ENCODE results near the gene MBTPS2.
"Not testable (repeated sequence)": the region's sequence is repeated elsewhere in the genome, so short reads cannot be mapped to it uniquely, and the experiment has no call there.

Gene MBTPS2

GRCh38 chrX:21863241-21863640, 23.8 kb downstream of the MBTPS2 start:
- no peak for DNase-seq

- no peak for DNase-seq
Measured at GRCh38 chrX:21865436-21865835, 26.0 kb downstream of the MBTPS2 start.

DNA sequence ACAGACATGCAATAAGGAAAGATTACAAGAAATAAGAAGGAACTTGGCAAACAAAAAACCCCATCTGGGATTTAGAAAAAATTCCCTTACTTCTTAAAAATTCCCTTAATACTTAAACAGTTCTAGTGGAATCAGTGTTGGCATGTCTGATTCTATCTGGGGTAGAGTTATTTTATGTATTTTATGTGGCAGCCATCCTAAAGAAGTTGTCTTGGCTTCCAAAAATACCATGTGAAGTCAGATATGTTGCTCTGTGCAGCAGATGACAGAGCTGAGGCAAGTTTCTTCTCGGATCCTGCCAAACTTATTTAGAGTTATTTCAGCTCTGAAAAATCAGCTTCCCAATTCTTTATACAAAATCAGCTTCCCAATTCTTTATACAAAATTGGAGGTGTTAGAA, 31.1 kb downstream of the MBTPS2 start:
- DNase-seq: no peak

DNA sequence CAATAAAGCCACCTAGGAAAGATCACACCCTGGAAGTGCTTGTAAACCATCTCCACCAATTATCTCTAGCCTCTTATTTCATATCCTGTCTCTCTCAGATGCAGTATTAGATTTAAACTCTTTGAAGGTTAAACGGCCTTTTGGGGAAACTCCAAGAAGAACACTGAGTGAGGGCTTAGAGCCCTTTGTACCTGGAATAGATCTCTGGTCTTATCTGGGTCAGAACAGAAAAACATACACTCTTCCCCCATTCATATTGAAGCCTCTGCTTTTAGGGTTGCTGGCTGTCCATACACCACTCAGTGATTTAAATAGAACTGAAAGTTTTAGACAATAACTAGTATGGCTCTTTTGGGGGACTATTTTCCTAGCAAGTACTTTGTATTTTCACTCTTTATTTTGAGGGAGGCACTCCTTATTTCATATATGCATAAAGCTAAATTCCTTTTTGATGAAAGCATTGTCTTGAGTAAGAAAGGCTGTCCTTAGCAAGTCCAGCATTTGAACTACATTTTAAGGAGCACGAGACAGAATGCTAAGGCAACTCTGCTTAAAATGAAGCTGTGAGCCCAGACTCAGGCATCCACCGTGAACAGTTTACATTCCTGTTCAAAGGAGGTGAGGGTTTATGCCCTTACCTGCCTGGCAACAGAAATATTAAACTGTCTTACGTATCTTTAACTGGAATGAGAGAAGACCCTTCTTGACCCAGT, 33.8 kb downstream of the MBTPS2 start:
- DNase-seq: no peak

GRCh38 chrX:21874182-21874581, 34.8 kb downstream of the MBTPS2 start:
- not testable (repeated sequence) for DNase-seq

- no peak for DNase-seq
Measured at GRCh38 chrX:21875013-21875412, 35.6 kb downstream of the MBTPS2 start.

GRCh38 chrX:21881881-21882574, 42.6 kb downstream of the MBTPS2 start:
- no peak for DNase-seq

GRCh38 chrX:21883258-21883657, 43.8 kb downstream of the MBTPS2 start:
- DNase-seq: no peak

GRCh38 chrX:21885568-21885967, 46.2 kb downstream of the MBTPS2 start:
- DNase-seq: no peak

GRCh38 chrX:21905313-21905712, 65.9 kb downstream of the MBTPS2 start:
- no peak for DNase-seq

GRCh38 chrX:21905953-21906352, 66.5 kb downstream of the MBTPS2 start:
- DNase-seq: no peak

DNA sequence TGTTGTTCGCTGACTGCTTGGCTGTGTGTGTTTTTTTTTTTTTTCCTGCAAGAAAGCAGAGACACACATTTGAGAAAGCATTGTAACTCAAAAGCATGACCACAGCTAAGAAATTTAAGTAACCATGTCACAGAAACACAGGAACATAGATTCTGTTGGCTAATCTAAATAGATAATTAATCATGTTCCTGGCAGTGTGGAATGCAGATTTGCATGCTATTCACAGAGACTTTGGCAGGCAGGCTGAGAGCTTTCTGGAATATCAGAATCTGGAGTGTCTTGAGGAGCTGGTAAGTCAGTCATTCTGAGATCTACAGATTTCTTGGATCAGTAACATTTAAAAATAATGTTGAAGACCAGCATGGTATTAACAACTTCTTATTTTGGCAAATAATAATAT, 67.8 kb downstream of the MBTPS2 start:
- DNase-seq: no peak

- no peak for DNase-seq
Measured at GRCh38 chrX:21911481-21911880, 72.1 kb downstream of the MBTPS2 start.

- no peak for DNase-seq
Measured at GRCh38 chrX:21912220-21912619, 72.8 kb downstream of the MBTPS2 start.

DNA sequence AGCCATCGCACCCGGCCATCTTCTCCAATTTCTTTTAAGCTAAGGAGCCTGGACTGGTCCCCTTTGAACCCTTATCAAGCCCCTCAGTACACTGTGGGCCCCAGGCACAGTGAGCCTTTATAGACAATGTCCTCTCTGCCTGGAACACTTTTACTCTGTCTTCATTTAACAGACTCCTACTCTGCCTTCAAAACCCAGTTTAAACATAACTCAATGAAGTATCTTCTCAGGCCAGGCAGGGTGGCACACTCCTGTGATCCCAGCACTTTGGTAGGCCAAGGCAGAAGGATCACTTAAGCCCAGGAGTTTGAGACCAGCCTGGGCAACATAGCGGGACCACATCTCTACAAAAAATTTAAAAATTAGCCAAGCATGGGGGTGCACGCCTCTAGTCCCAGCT, 73.6 kb downstream of the MBTPS2 start:
- no peak for DNase-seq

DNA sequence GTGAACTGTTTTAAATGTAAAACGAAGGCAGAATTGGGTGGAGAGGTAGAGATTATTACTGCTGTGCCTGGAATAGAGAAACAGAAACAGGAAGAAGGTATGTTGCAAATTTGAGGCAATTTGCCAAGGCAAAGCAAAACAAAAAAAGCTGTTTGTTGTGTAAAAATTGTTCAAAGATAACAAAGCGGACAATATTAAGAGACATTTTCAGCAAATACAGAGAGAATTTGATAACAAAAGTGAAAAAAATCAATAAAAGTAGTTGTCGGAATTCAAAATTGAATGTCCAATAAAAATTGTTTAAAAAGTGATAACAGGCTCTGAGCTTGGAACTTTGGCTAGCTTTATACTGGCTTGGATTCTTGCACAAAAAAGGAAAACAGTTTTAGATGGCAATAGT, 86.7 kb downstream of the MBTPS2 start:
- no peak for DNase-seq

DNA sequence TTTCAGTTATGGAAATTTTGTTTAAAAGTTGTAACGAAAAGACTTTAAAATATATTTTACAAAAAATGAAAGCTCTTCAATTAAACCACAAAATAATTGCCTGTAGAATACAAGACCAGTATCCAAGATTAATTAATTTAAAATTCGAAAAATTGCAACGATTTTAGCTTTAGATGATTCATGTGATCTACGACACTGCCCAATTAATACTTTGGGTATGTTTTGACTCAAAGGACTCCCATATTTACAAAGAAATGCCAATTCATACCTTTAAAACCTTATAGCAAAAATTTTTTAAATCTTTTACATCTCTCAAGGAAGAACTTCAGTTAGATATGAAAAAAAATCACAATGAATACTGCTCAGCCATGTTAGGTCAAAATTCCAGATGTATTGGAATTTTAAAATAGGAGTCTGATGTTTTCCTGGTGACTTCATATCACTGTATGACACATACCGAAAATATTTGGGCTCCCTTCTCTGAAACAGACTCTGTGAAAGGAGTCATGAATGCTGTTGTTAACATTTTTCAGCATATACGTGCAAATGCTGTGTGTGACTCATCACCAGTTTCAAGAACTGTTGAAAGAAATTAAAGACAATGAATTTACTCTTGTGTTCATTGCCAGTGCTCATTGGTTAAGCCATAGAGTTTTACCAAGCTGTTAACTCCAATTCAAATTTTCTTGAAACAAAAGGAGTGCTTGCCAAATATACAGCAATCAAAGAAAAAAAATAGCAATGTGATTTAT, 87.3 kb downstream of the MBTPS2 start:
- no peak for DNase-seq

DNA sequence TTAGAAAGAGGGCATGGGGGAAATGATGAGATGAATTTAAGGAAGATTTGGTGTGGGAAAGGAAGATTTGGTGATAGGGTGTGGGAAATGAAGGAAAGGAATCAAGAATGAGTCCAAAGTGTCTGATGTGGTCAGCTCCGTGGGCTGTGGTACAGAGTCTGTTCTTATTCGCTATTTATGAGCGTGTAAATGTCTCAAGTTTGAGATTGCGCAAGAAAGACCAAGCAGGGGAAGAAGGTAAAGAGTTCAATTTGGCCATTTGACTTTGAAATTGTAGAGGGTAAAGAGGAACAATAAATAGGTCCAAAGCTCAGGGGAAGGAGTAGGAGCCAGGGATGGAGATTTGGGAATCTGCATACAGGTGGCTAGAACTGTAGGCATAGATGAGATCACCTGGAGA, 89.8 kb downstream of the MBTPS2 start:
- DNase-seq: no peak

DNA sequence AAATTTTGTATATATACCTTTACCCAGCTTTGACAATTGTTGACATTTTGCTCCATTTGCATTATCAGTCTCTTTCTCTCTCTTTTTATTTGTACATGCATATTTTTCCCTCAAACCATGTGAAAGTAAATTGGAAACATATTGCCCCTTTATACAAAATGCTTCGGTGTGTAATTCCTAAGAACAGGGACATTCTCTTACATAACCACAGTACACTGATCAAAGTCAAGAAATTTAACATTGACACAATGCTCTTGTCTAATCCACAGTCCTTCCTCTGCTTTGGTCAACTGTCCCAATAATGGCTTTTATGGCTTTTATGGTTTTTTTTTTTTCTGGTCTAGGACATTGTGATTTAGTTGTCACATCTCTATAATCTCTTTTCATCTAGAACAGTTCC, 91.6 kb downstream of the MBTPS2 start:
- no peak for DNase-seq

GRCh38 chrX:21932292-21933002, 93.0 kb downstream of the MBTPS2 start:
- no peak for DNase-seq

DNA sequence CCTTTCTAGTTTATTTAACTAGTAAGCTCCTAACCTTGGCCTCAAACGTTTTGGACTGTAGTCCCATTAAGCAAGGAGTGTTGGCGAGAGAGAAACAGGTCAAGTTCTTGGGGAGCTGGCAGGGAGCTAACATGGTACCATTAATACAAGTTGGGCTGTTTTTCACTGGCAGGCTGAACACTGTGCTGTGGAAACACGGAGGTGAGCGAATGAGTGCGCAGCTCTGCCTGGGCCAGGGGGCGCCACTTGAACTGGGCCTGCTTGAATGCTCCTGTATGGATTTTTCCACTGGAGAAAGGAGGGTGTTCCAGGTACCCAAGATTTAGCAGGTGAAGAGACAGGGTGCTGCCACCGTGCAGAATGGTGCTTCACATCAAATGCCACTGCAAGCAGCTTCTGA, 93.7 kb downstream of the MBTPS2 start:
- no peak for DNase-seq

- DNase-seq: no peak
Measured at GRCh38 chrX:21934414-21934813, 95.0 kb downstream of the MBTPS2 start.

Measured in NCI-H2107 (cell line).